ENCODE measurements around the gene ITGB4. TPM values are rescaled to one million over a fixed set of nuclear protein-coding genes. Genes with fewer than 3 reads are reported as not detected.

ITGB4 gene
- total and polyA plus RNA-seq, 9 donors: 3.3 to 55.6 (median 12.8) TPM

DNA sequence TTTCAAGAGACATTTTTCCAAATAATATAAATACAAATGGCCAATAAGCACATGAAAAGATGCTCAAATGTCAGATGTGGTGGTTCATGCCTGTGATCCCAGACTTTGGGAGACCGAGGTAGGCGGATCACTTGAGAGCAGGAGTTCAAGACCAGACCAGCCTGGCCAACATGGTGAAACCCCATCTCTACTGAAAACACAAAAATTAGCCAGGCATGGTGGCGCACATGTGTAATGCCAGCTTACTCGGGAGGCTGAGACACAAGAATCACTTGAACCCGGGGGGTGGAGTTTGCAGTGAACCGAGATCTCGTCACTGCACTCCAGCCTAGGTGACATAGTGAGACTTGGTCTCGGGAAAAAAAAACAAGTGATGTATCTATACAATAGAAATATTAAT lies 46.6 kb downstream of the ITGB4 start:
- no peak overlapping the region for H3K4me3 ChIP-seq
- H3K4me1 ChIP-seq (ENCODE audit: insufficient read depth): peaks cover 11% of the 10 kb centered on the region
- H3K27ac ChIP-seq: no peak overlapping the region
- intact Hi-C loops (cut with DNase I): no loop called here
- H3K9me3 ChIP-seq: no peaks in the 10 kb centered on the region
- peak in 2 of 5 donors; percentile 16 to 18 for DNase-seq
- TF ChIP-seq, protein P1, sequence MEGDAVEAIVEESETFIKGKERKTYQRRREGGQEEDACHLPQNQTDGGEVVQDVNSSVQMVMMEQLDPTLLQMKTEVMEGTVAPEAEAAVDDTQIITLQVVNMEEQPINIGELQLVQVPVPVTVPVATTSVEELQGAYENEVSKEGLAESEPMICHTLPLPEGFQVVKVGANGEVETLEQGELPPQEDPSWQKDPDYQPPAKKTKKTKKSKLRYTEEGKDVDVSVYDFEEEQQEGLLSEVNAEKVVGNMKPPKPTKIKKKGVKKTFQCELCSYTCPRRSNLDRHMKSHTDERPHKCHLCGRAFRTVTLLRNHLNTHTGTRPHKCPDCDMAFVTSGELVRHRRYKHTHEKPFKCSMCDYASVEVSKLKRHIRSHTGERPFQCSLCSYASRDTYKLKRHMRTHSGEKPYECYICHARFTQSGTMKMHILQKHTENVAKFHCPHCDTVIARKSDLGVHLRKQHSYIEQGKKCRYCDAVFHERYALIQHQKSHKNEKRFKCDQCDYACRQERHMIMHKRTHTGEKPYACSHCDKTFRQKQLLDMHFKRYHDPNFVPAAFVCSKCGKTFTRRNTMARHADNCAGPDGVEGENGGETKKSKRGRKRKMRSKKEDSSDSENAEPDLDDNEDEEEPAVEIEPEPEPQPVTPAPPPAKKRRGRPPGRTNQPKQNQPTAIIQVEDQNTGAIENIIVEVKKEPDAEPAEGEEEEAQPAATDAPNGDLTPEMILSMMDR (IDR thresholded peaks at IDR 0.05): no peak
- TF ChIP-seq EP300 (IDR thresholded peaks at IDR 0.05) (no peak), POLR2A (IDR thresholded peaks at IDR 0.05) (no peak)
- H3K36me3 ChIP-seq: no peaks in the 10 kb centered on the region
- no peaks in the 10 kb centered on the region for H3K27me3 ChIP-seq
- 85 to 87% (median 86%) methylated on average over 8 of the region's 8 CpGs for WGBS, 3 donors

DNA sequence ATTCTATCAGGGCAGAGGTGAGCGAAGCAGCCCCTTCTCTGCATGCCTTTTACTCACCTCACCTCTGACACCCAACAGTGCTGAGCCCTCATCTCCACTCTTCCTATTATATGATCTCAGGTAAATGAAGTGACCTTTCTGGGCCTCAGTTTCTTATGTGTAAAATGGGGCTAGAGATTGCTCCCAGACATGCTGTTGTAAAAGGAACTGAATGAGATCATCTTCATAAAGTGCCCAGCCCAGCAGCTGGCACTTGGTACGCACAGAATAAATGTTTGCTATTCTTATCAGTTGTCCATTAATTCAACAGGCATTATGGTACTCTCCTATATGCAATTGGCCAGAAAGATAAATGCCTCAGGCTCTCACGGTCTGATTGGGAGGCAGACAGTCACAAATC lies 48.3 kb downstream of the ITGB4 start:
- no peak overlapping the region for H3K27ac ChIP-seq
- TF ChIP-seq EP300 (IDR thresholded peaks at IDR 0.05) (no peak), POLR2A (IDR thresholded peaks at IDR 0.05) (no peak)
- TF ChIP-seq, protein P1 (IDR thresholded peaks at IDR 0.05): no peak
- H3K27me3 ChIP-seq: no peaks in the 10 kb centered on the region
- H3K36me3 ChIP-seq: no peaks in the 10 kb centered on the region
- peaks cover 2% of the 10 kb centered on the region for H3K4me1 ChIP-seq (ENCODE audit: insufficient read depth)
- 71 to 80% (median 75%) methylated on average over 3 of the region's 3 CpGs for WGBS, 3 donors
- DNase-seq: no peak
- no peak overlapping the region for H3K4me3 ChIP-seq
- intact Hi-C loops (cut with DNase I): no loop called here
- H3K9me3 ChIP-seq: no peaks in the 10 kb centered on the region

DNA sequence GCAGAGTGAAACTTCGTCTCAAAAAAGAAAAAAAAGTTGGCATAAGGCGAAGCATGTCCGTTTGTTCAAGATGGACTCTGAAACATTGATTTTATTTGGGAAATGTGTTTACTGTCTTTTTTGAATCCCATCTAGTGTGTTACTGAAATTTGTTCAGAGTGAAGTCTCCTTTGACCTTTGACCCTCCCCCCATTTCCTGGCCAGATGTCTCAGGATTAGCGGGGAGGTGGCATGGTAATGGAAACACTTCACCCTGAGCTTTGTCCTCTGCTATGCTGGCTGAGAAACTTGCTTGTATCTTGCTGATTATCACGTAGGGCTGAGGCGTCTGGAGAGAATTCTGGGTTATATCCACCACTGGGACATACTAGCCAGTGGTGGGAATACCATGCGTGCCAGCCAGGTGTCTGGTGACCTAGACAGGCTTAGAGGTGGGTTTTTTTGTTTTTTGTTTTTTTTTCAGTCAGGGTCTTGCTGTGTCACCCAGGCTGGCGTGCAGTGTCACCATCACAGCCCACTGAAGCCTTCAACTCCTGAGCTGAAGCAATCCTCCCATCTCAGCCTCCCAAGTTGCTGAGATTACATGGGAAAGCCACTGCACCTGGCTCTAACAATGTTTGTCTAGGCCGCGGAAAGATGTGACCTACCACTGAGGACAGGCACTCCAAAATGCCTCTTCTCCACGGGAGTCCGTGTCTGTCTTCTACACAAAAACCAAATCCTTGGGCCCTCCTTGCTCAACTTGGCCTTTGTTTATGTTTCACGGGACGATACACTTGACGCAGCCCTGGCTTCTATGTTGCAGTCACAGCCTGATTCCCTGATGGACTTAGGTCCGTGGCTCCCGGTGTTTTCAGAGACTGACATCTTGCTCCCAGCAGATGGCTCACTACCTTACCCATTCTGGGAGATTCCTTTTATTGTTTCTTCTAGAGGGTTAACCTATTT lies 50.3 kb downstream of the ITGB4 start:
- no peaks in the 10 kb centered on the region for H3K9me3 ChIP-seq
- no peak for TF ChIP-seq POLR2A (IDR thresholded peaks at IDR 0.05)
- H3K4me1 ChIP-seq (ENCODE audit: insufficient read depth): peaks cover 7% of the 10 kb centered on the region
- intact Hi-C loops (cut with DNase I): loop anchor here in 1 of 4 donors (10.0 kb wide), 1 partner anchor 103 kb away; the partner anchor contains the start of gene TRIM47
- H3K27me3 ChIP-seq: no peaks in the 10 kb centered on the region
- H3K27ac ChIP-seq: no peak overlapping the region
- H3K4me3 ChIP-seq: no peak overlapping the region
- no peaks in the 10 kb centered on the region for H3K36me3 ChIP-seq
- peak in 2 of 5 donors; percentile 31 to 34 for DNase-seq
- WGBS, 3 donors: 68 to 72% (median 72%) methylated on average over 17 of the region's 17 CpGs

DNA sequence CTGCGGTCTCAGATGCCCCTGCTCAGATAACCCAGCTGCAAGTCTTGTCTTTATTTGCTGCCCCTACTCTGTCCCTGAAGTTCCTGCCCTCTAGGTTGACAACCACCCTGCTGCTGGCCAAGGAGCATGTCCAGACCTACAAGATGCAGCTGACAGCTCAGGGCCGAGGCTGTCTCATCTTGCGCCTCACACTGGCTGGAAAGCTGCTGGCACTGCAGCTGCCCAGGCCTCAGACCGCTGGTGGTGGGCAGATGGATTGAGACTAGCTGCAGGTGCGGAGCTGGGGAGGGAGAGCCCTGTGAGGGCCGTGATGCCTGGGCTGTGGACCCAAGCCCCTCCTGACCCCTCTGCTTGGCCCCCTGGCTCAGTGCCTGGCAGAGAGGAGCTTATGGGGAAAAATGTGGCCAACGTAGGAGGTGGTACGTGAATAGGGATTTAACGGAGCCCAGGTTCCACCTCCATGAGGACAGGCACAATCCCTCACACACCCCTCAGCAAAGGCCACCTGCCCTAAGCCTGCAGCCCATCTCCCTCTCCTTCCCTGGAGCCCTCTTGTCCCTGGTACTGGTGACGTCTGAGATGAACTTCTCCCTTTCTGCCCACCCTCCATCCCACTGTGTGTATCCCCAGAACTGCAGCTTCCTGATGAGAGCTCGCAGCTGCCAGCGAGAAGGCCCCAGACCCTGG lies 52.0 kb downstream of the ITGB4 start:
- Histone ChIP-seq H3K4me1 (ENCODE audit: insufficient read depth) (peaks cover 7% of the 10 kb centered on the region), H3K27me3 (no peaks in the 10 kb centered on the region), H3K9me3 (no peaks in the 10 kb centered on the region), H3K36me3 (no peaks in the 10 kb centered on the region), H3K4me3 (no peak overlapping the region), H3K27ac (peak overlapping the region in 1 of 2 donors; percentile 6)
- 68 to 81% (median 76%) methylated on average over 11 to 12 of the region's 12 CpGs for WGBS, 3 donors
- TF ChIP-seq, protein P1 (IDR thresholded peaks at IDR 0.05): peak in 1 of 3 donors; percentile 7
- TF ChIP-seq POLR2A (IDR thresholded peaks at IDR 0.05): no peak
- DNase-seq: peak in 3 of 5 donors; percentile 45 to 60 (median 50)
- intact Hi-C loops (cut with DNase I): loop anchor here in 1 of 4 donors (10.0 kb wide), 1 partner anchor 102 kb away; the partner anchor contains the start of gene TRIM47

Data from ovary (tissue), 9 donors.